GM23248 (cell line): Measurements from ENCODE around the gene GOLGA8T.
"Not testable (repeated sequence)": the region's sequence is repeated elsewhere in the genome, so short reads cannot be mapped to it uniquely, and the experiment has no call there.

Source experiments
- EZH2 ChIP-seq: fragments of 200-600 bp; sonication (generic); IDR thresholded peaks from 2 replicates; pipeline ENCODE4 v1.6.1; 2018; ENCODE audit warnings: antibody characterized with exemption, mild to moderate bottlenecking; ENCODE audit not compliant: insufficient read depth, poor library complexity, severe bottlenecking
- EZH2phosphoT487 ChIP-seq: fragments of 200-600 bp; sonication (generic); IDR thresholded peaks from 2 replicates; pipeline ENCODE4 v1.6.1; 2018; ENCODE audit warnings: antibody characterized with exemption, moderate library complexity, mild to moderate bottlenecking, low read depth; ENCODE audit not compliant: insufficient read depth

- not testable (repeated sequence) for TF ChIP-seq EZH2, EZH2phosphoT487
Observed at GRCh38 chr15:30187429-30187828, 52.6 kb downstream of the GOLGA8T start.
